Activated naive CD4-positive, alpha-beta T cell treated with anti-CD3 and anti-CD28 coated beads, Interleukin-2, amount 10 ng/mL, durations not matched to agents 7 days and 5 days (primary cell): Measurements from ENCODE around the gene SLC6A3.

Experiments
- CTCF ChIA-PET: fragments of 350-600 bp; sonication (Branson Sonifier 250); formaldehyde crosslinking; loops from one replicate; lab custom pipeline; 2021; ENCODE audit warnings: antibody characterized with exemption; lab: Charles Lee
- DNase-seq: peaks from one replicate; pipeline ENCODE4 v3.0.0-alpha.2; 2020
- H3K27ac Mint-ChIP-seq: one replicate; pipeline ENCODE4 v1.8.0; 2021; ENCODE audit warnings: mild to moderate bottlenecking, moderate library complexity, mixed read lengths
- H3K27me3 Mint-ChIP-seq: one replicate; pipeline ENCODE4 v1.8.0; 2021; ENCODE audit warnings: mild to moderate bottlenecking, mixed read lengths
- H3K36me3 Mint-ChIP-seq: one replicate; pipeline ENCODE4 v1.8.0; 2021; ENCODE audit warnings: mixed read lengths
- H3K4me1 Mint-ChIP-seq: one replicate; pipeline ENCODE4 v1.8.0; 2021; ENCODE audit warnings: mixed read lengths
- H3K4me3 Mint-ChIP-seq: one replicate; pipeline ENCODE4 v1.8.0; 2021; ENCODE audit warnings: mild to moderate bottlenecking, moderate library complexity, mixed read lengths
- H3K9me3 Mint-ChIP-seq: one replicate; pipeline ENCODE4 v1.8.0; 2021; ENCODE audit warnings: mixed read lengths

The SLC6A3 gene

DNA sequence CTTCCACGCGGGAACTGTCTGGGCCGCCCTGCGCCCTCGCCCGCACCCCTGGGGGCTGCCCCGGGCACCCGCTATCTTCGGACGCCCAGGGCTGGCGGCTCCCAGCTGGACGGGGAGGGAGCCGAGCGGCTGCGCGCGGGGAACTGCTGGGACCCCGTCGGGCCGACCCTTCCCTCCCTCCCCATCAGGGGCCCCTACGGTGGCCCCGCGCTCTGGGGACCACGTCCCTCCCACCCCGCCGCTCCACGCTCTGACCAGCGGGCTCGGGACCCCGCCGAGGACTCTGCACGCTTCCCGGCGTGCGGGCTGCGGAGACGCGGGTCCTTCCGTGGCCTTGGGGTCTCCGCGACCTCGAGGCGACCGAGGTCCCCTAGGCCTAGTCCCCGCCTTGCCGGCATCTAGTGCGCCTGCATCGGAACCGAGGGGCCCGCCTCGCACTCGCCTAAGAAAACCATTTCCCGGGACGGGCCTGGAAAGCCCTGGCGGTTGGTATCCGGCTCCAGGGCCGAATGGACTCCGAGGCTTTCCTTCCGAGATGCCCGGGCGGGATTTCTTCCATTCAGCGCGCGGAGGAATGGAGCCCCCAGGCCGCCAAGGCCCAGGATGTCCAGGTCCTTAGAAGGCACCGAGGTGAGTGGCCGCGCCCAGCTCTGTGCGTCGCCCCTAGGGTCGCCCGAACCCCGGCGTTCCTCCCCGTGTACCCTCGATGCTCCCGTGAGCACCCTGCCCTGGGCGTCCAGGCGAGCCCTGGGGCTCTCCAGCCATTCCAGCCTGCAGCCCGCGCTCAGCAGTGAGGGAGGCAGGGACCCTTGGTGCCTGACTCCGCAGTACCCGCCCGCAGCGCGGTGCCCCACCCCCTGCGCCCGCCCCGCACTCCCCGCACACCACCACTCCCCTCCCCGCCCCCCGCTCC, 705 bp upstream of the SLC6A3 start:
- DNase-seq = no peak
- Mint-ChIP-seq H3K4me1 (no peaks in the 10 kb centered on the region), H3K9me3 (no peaks in the 10 kb centered on the region), H3K27me3 (peaks cover 91% of the 10 kb centered on the region), H3K4me3 (no peak overlapping the region), H3K36me3 (no peaks in the 10 kb centered on the region), H3K27ac (no peak overlapping the region)
- CTCF ChIA-PET = no interaction called here

DNA sequence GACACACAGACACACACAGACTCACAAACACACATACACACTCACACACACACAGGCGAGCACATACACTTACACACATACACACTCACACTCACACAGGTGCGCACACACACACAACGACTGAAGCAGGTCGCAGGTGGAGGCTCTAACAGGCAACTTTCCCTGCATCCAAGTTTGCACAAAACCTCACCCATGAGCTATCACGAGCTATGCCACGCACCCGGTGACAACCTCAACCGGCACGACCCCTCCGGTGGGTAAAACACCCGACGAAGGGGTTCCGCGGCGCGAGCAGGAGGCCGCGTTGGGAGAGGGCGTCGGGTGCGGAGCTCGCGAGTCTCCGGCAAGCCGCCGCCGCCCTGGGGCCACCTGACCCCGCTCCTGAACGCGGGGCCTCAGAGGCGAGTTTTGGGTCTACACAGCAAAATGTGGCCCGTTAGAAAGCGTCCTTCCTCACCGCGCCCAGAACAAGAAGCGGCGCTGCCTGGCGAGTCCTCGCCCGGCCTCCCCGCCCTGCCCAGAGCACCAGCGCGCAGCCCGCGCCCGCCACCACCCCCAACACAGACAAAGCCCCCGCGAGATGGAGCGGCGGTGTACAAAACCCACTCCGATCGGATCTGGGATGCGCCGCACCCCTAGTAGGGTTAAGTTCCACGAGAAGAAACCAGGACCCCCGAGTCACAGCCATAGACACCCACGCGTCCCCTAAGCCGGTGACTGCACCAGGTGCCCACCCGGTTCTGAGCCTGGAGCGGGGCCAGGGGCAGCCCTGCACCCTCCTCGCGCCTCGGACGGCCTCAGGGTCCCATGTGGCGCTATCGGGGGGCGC, 665 bp downstream of the SLC6A3 start:
- no peak for DNase-seq
- no peak overlapping the region for H3K27ac Mint-ChIP-seq
- no peaks in the 10 kb centered on the region for H3K9me3 Mint-ChIP-seq
- no peak overlapping the region for H3K4me3 Mint-ChIP-seq
- H3K27me3 Mint-ChIP-seq = peaks cover 83% of the 10 kb centered on the region
- no peaks in the 10 kb centered on the region for H3K4me1 Mint-ChIP-seq
- H3K36me3 Mint-ChIP-seq = no peaks in the 10 kb centered on the region
- CTCF ChIA-PET = no interaction called here

DNA sequence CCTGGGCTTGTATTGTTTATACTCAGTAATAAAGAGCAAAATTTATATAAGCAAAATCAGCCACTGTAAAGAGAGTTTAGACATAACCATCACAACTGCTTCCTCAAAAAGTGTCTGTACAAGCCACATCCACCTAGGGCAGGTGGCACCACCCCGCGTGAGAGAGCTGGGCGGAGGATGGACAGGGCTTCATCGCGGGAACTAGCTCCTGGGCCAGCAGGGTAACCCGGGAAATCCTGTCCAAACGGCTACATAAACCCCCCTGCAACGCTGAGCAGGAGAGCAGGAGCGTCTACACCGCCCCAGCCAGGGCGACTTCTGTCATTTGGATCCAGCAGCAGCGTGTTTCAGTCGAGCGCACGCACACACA, 1.3 kb downstream of the SLC6A3 start:
- H3K36me3 Mint-ChIP-seq = no peaks in the 10 kb centered on the region
- DNase-seq = no peak
- no peaks in the 10 kb centered on the region for H3K4me1 Mint-ChIP-seq
- CTCF ChIA-PET = no interaction called here
- peaks cover 77% of the 10 kb centered on the region for H3K27me3 Mint-ChIP-seq
- H3K9me3 Mint-ChIP-seq = no peaks in the 10 kb centered on the region
- no peak overlapping the region for H3K4me3 Mint-ChIP-seq
- no peak overlapping the region for H3K27ac Mint-ChIP-seq

DNA sequence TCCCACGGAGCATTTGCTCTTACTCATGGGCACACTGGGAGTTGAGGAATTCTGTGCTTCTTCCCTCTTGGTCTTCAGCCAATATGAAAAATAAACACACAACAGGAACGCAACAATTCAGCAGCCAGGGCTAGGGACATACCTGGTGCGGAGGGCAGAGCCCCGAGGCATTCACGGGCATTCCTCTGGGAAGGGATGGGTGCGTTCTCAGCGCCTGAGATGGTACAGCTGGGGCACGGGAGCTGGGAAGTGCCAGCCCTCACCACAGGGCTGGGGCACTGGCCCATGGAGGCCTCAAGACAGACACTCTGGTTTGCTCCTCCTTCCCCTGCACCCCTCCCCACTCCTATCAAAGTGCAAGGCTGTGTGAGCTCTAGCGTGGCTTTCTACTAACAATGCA, 2.1 kb downstream of the SLC6A3 start:
- Mint-ChIP-seq H3K9me3 (no peaks in the 10 kb centered on the region), H3K27me3 (peaks cover 69% of the 10 kb centered on the region), H3K4me3 (no peak overlapping the region), H3K27ac (no peak overlapping the region), H3K4me1 (no peaks in the 10 kb centered on the region), H3K36me3 (no peaks in the 10 kb centered on the region)
- CTCF ChIA-PET = no interaction called here
- no peak for DNase-seq

DNA sequence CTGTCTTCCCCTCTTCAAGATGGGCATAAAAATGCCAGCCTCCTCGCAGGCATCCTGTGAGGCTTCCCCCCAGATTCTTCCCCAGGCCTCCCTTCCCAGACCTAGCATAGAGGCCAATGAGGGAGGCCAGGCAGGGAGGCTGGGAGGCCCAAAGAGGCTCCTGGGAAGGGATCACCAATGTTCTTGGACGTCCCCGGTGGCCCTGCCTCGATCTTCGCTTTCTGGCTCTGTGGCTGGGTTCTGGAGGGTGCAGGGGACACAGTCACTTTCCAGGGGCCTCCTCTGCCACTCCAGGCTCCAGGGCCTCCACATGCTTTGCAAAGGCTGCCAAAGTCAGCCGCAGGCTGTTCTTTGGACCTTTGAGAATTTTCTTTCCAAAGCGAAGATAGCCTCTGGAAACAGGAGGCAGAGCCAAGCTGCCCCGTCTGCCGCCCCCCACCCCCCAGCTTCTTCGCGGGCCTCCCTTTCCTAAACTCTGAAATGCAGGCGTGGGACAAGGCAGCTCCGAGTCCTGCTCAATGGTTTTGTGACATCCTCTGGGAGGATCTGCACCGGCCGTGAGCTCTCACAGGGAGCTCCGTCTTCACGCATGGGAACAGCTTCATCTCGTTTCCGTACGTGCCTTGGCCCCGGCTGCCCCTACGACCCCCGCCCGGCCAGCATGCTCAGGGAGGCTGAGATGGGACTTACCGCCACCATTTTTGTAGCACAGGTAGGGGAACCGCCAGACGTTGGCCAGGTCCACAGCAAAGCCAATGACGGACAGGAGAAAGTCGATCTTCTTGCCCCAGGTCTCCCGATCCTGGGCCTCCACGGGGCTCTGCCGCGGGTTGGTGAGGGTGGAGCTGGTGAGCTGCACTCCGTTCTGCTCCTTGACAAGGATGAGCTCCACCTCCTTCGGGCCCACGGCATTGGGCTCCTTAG, 2.8 kb downstream of the SLC6A3 start:
- Mint-ChIP-seq H3K27me3 (peaks cover 62% of the 10 kb centered on the region), H3K4me1 (no peaks in the 10 kb centered on the region), H3K36me3 (no peaks in the 10 kb centered on the region), H3K27ac (no peak overlapping the region), H3K9me3 (no peaks in the 10 kb centered on the region), H3K4me3 (no peak overlapping the region)
- no peak for DNase-seq
- CTCF ChIA-PET = no interaction called here

DNA sequence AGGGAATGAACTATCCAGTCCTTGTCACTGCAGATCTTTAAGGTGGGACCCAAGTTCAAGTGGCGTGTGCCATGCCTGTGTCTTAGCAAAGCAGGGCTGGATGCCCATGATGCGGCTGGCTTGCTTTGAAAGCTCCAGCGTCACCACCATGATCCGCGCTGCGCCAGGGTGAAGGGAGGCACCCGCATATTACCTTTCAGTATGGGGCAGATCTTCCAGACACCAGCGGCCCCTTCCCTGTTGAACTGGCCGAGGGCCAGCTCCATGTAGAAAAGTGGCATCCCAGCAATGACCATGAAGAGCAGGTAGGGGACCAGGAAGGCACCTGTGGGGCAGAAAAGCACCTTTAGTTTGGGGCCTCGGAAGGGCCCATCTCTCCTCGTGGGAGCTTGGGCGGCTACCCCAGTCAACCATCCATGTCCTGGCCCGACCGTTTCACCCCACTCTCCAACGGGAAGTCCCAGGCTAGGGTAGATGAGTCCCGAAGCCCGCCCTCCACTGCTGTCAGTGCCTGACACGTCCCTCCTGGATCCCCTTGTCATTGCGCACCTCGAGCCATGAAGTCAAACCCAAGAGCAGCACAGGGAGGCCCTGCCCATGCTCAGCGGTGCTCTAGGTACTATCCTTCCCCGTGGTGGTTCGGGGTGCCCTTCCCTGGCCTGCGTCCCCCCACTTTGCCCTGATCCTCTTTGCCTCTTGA, 3.9 kb downstream of the SLC6A3 start:
- no peaks in the 10 kb centered on the region for H3K9me3 Mint-ChIP-seq

DNA sequence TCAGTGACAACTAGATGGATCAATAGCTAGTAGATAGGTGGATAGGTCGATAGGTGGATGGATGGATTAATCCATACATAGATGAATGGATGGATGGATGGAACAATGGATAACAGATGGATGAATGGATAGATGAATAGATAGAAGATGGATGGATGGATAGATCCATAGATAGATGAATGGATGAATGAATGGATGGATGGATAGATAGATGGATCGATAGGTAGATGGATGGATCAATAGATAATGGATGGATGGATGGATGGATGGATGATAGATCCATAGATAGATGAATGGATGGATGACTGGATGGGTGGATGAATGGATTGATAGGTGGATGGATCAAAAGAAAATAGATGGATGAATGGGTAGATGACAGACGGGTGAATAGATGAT, 5.1 kb downstream of the SLC6A3 start:
- CTCF ChIA-PET = no interaction called here
- Mint-ChIP-seq H3K27me3 (peaks cover 43% of the 10 kb centered on the region), H3K9me3 (no peaks in the 10 kb centered on the region), H3K4me3 (no peak overlapping the region), H3K27ac (no peak overlapping the region), H3K36me3 (no peaks in the 10 kb centered on the region), H3K4me1 (no peaks in the 10 kb centered on the region)
- DNase-seq = no peak

More for the DNA sequence above, 3.9 kb downstream of the SLC6A3 start:
- no peaks in the 10 kb centered on the region for H3K4me1 Mint-ChIP-seq
- peaks cover 55% of the 10 kb centered on the region for H3K27me3 Mint-ChIP-seq
- CTCF ChIA-PET = no interaction called here
- H3K36me3 Mint-ChIP-seq = no peaks in the 10 kb centered on the region
- no peak overlapping the region for H3K4me3 Mint-ChIP-seq
- H3K27ac Mint-ChIP-seq = no peak overlapping the region
- DNase-seq = no peak

DNA sequence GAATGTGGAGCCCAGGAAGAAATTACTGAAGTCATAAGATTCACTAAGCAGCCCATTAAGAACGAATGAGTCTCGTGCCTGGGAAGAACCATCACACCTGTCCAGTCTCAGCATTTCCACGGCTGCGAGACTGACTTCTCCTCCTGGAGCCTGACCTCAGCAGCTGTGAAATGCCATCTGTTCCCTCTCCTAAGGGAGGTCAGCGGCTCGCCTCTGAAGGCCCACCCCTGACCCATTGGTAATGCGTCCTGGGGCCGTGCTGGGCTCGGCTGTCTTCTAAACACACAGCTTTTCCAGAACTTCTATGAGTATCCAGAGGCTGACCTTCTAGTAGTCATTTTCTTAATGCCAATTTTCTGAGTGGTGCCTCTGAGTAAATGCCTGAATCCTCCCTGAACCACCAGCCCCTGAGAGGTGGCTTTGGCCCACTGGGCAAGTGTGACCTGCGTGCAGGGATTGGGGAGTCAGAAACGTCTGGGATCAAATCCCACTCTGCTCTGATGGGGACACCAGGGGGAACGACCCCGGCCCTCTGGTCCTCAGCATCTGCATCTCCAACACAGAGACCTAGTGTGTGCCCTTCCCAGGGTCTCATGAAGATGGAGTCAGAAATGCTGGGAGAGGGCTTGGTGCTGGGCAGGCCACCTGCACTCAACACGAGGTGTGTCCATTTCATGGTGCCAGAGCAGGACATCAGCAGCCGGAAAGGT, 5.7 kb downstream of the SLC6A3 start:
- Mint-ChIP-seq H3K9me3 (no peaks in the 10 kb centered on the region), H3K4me3 (no peak overlapping the region), H3K27me3 (peaks cover 37% of the 10 kb centered on the region), H3K4me1 (no peaks in the 10 kb centered on the region), H3K27ac (no peak overlapping the region), H3K36me3 (no peaks in the 10 kb centered on the region)
- CTCF ChIA-PET = no interaction called here
- DNase-seq = no peak

DNA sequence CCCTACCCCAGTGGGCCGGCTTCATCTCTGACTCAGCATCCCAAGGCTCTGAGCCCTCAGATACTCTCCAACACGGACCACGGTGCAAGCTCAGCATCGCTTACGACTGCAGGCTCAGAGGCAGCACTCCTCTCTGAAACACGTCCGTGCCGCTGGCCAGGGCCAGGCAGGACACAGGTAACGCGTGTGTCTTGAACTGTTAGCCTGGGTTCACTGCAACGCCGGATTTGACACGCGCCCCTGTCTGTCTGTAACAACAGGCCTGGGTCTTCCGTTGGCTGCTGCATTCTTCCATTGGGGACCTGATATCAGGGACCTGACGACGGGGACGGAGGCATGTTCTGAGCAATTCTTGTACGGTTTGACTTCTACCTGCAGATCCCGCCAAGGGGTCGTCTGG, 6.4 kb downstream of the SLC6A3 start:
- H3K27ac Mint-ChIP-seq = no peak overlapping the region
- CTCF ChIA-PET = no interaction called here
- peaks cover 30% of the 10 kb centered on the region for H3K27me3 Mint-ChIP-seq
- no peak for DNase-seq
- no peaks in the 10 kb centered on the region for H3K4me1 Mint-ChIP-seq
- H3K9me3 Mint-ChIP-seq = no peaks in the 10 kb centered on the region
- H3K36me3 Mint-ChIP-seq = no peaks in the 10 kb centered on the region
- H3K4me3 Mint-ChIP-seq = no peak overlapping the region

DNA sequence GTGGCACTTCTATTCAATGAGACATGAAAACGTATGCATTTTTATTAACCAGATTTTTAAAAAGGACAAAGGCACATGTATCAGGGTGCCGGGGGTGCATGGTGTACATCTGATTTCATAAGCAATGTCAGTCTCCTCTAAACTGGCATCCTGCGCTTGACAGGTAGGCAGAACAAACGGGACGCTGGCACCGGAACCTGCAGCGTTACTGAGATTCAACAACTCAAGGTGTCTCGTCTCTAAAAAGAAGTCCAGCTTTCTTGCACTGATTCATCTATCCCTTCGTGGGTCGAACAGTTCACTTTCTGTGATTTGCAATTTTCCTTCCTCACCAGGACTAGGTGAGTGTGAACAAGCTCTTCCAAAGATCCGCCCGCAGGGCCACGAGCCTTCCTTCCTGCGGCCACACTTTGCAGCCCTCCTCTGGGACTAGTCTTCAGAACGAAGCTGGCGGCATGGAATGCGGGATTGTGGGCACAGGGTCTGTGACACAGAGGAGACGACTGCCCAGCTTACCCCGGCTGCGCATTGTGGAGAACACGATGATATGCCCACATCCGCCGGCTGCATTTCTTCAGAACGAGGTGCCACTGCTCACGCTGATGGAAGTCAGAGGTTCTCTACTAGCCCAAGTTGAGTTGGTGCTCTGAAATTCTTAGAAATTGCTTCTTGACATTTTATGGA, 7.2 kb downstream of the SLC6A3 start:
- CTCF ChIA-PET = no interaction called here
- no peaks in the 10 kb centered on the region for H3K36me3 Mint-ChIP-seq
- DNase-seq = no peak
- peaks cover 6% of the 10 kb centered on the region for H3K9me3 Mint-ChIP-seq
- peaks cover 22% of the 10 kb centered on the region for H3K27me3 Mint-ChIP-seq
- no peaks in the 10 kb centered on the region for H3K4me1 Mint-ChIP-seq
- H3K4me3 Mint-ChIP-seq = no peak overlapping the region
- no peak overlapping the region for H3K27ac Mint-ChIP-seq

DNA sequence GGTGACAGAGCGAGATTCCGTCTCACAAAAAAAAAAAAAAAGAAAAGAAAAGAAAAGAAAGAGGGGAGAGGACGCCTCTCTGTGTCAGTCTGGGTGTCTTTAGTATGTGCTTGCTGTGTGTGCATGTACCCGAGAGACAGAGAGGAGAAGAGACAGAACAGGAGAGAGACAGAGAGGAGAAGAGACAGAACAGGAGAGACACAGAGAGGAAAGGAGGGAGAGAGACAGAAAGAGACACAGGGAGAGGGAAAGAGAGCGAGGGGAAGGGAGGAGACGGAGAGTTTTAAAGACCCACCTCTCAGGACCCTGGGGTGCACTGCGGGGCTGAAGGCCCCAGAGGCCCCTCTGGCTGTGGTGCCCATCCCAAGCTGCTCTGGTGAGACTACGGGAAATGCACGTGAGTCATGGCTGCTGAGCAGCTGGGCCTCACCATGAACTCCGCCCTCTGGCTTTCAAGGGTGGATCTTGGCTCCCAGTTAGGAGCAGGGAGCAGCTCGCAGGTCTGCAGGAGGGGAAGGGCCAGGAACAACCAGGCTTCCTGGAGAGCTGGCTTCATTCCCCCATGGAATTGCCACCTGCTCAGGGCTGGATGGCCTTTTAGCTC, 7.9 kb downstream of the SLC6A3 start:
- no peaks in the 10 kb centered on the region for H3K4me1 Mint-ChIP-seq
- CTCF ChIA-PET = interaction anchor here (0.7 kb wide), 2 partner anchors 17 to 313 kb away, joined by 3 read pairs; no protein-coding TSS in a partner anchor
- peaks cover 7% of the 10 kb centered on the region for H3K9me3 Mint-ChIP-seq
- no peak overlapping the region for H3K4me3 Mint-ChIP-seq
- H3K36me3 Mint-ChIP-seq = no peaks in the 10 kb centered on the region
- H3K27ac Mint-ChIP-seq = no peak overlapping the region
- DNase-seq = no peak
- H3K27me3 Mint-ChIP-seq = peaks cover 15% of the 10 kb centered on the region

DNA sequence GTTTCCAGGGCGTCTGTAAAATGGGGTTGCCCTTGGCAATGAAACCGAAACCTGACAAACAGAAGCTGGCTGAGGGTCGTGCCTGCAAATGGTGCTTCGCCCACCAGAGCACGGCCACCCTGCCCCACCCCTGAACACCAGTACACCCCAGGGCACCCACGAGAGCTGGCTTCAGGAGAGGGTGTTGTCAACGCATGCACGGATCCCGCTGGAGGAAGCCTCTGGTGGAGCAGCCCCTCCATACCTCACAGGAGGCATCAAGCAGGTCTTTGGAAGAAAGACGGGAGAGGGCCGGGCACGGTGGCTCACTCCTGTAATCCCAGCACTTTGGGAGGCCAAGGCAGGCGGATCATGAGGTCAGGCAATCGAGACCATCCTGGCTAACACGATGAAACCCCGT, 8.6 kb downstream of the SLC6A3 start:
- DNase-seq = no peak
- Mint-ChIP-seq H3K4me3 (no peak overlapping the region), H3K9me3 (peaks cover 7% of the 10 kb centered on the region), H3K27ac (no peak overlapping the region), H3K4me1 (no peaks in the 10 kb centered on the region), H3K36me3 (no peaks in the 10 kb centered on the region), H3K27me3 (peaks cover 8% of the 10 kb centered on the region)
- CTCF ChIA-PET = interaction anchor here (0.7 kb wide), 1 partner anchor 312 kb away, joined by 3 read pairs; no protein-coding TSS in a partner anchor
